Large intestine (tissue), 3 donors: ENCODE results near the gene RPTOR. TPM values are rescaled to one million over a fixed set of nuclear protein-coding genes. Genes with fewer than 3 reads are reported as not detected.
"Not testable (repeated sequence)": the region's sequence is repeated elsewhere in the genome, so short reads cannot be mapped to it uniquely, and the experiment has no call there.

Experiments used
- DNase-seq, 2 donors: peaks; one replicate each; pipeline versions ENCODE4 v3.0.0 to v3.0.0-alpha.2; 2013
- H3K27ac ChIP-seq: one replicate; pipeline ENCODE4 v1.5.1; 2013; ENCODE audit warnings: low read length
- H3K27me3 ChIP-seq: 2 replicates; pipeline ENCODE4 v1.6.1; 2013; ENCODE audit warnings: low read length; ENCODE audit not compliant: control insufficient read depth, insufficient read depth
- H3K36me3 ChIP-seq: 2 replicates; pipeline ENCODE4 v1.6.1; 2013; ENCODE audit warnings: low read length; ENCODE audit not compliant: control insufficient read depth, insufficient read depth
- H3K4me1 ChIP-seq: one replicate; pipeline ENCODE4 v1.6.1; 2013; ENCODE audit warnings: low read length; ENCODE audit not compliant: control insufficient read depth, insufficient read depth
- H3K4me3 ChIP-seq: one replicate; pipeline ENCODE4 v1.5.1; 2013; ENCODE audit warnings: low read length
- H3K9me3 ChIP-seq: one replicate; pipeline ENCODE4 v1.6.1; 2013; ENCODE audit warnings: mild to moderate bottlenecking, low read depth, low read length, moderate library complexity; ENCODE audit not compliant: control insufficient read depth
- WGBS: methylation state at CpG from one replicate; pipeline ENCODE4 v1.1.5; 2013; ENCODE audit warnings: low lambda C conversion rate; ENCODE audit not compliant: insufficient coverage; 5-methylcytosine and 5-hydroxymethylcytosine counted together
- polyA plus RNA-seq: library from polyadenylated mRNA; unstranded; fragments of 120-200 nt; gene quantifications from one replicate; pipeline ENCODE4 v1.2.1, GENCODE V29; 2013

RPTOR gene
- polyA plus RNA-seq, 1 donor = 16.8 TPM

DNA sequence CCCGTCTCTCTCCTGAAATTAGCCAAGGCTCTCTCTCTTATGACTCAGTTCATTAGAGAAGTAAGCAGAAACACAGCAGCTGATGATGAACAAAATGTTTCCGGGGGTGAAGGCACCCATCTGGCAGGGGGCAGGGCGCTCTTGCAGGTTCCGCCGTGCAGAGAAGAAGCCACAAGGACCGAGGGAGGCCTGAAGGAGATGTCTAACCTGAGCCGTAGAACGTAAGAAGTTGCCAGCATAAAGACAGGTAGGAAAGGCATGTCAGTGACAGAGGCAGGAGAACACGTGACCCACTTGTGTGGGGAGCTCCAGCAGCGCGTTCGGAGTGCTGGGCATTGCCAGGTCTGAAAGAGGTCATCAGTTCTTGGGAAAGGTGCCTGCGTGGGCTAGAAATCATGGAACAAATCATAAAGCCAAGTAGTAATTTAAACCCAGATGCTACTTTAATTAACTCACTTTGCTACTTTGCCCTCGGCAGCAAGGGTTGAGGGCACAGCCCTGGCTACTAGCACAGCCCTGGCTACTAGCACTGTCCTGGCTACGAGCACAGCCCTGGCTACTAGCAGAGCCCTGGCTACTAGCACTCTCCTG lies 198.6 kb downstream of the RPTOR start:
- Histone ChIP-seq H3K9me3 (no peaks in the 10 kb centered on the region), H3K4me3 (no peak overlapping the region), H3K27me3 (no peaks in the 10 kb centered on the region), H3K36me3 (peaks cover 4% of the 10 kb centered on the region), H3K27ac (no peak overlapping the region), H3K4me1 (no peaks in the 10 kb centered on the region)
- 96% methylated on average over 5 of the region's 15 CpGs for WGBS
- no peak for DNase-seq

DNA sequence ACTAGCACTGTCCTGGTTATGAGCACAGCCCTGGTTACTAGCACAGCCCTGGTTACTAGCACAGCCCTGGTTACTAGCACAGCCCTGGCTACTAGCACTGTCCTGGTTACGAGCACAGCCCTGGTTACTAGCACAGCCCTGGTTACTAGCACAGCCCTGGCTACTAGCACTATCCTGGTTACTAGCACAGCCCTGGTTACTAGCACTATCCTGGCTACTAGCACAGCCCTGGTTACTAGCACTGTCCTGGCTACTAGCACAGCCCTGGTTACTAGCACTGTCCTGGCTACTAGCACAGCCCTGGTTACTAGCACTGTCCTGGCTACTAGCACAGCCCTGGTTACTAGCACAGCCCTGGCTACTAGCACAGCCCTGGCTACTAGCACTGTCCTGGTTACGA lies 199.3 kb downstream of the RPTOR start:
- H3K9me3 ChIP-seq, H3K27me3 ChIP-seq, H3K4me3 ChIP-seq, DNase-seq, H3K27ac ChIP-seq, H3K4me1 ChIP-seq, H3K36me3 ChIP-seq: not testable (repeated sequence)
- no CpG with 5 or more reads among the region's 2 CpGs for WGBS

DNA sequence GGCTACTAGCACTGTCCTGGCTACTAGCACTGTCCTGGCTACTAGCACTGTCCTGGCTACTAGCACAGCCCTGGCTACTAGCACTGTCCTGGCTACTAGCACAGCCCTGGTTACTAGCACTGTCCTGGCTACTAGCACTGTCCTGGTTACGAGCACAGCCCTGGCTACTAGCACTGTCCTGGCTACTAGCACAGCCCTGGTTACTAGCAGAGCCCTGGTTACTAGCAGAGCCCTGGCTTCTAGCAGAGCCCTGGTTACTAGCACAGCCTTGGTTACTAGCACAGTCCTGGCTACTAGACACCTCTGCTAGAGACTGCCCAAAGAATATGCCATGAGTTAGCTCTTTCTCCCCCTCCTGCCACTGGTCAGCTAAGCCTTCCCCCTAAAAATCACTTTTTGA lies 200.1 kb downstream of the RPTOR start:
- not testable (repeated sequence) for H3K4me1 ChIP-seq, H3K4me3 ChIP-seq, H3K27ac ChIP-seq, DNase-seq, H3K36me3 ChIP-seq, H3K27me3 ChIP-seq, H3K9me3 ChIP-seq
- WGBS = no CpG with 5 or more reads among the region's 1 CpG

DNA sequence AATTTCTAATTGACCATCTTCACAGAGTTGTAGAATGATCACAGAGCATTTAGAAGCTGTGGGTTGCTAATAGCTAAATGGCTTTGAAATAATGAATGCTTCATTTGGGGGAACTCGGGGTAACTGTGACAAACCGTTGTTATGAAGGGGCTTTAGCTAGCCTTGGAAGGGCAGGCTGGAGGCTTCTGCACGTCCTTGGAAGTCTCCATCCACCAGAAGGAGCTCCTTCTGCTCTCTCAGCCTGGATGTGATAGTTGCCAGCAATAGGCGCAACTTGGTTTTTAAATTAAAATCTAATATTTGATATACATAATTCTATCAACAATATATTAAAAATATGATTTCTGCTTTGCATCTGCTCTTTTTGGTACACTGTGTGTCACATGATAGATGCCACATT lies 200.5 kb downstream of the RPTOR start:
- DNase-seq = no peak
- H3K4me1 ChIP-seq = no peaks in the 10 kb centered on the region
- no peaks in the 10 kb centered on the region for H3K9me3 ChIP-seq
- no peak overlapping the region for H3K27ac ChIP-seq
- 100% methylated on average over 2 of the region's 4 CpGs for WGBS
- no peaks in the 10 kb centered on the region for H3K27me3 ChIP-seq
- no peaks in the 10 kb centered on the region for H3K36me3 ChIP-seq
- no peak overlapping the region for H3K4me3 ChIP-seq

DNA sequence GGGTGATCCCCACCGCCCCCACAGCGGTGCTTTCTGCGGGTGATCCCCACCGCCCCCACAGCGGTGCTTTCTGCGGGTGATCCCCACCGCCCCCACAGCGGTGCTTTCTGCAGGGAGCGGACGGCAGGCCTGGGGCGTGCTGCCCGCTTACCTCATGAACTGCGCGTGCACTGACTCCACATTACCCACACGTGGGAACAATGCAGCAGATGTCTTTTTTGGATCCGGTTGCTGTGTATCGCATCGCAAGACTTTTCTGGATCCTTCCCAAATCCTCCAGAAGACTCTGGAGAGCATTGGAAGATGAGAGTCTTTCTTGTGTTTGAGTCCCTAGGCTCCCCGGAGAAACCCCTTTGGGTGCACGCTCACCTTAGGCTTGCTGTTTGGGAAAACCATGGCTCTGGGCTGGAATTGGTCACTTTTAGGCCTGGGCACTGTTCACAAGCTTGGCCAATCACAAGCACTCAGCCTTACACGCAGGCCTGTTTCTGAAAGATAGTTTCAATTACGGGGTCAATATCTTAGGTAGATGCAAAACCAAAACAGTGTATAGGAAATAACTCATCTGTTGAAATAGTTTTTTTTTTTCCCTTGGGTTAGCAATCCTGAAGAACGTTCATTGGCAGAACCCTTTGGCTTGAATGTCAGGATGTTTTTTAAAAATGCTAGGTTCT lies 201.8 kb downstream of the RPTOR start:
- Histone ChIP-seq H3K4me1 (peaks cover 3% of the 10 kb centered on the region), H3K9me3 (no peaks in the 10 kb centered on the region), H3K36me3 (no peaks in the 10 kb centered on the region), H3K4me3 (no peak overlapping the region), H3K27me3 (no peaks in the 10 kb centered on the region), H3K27ac (no peak overlapping the region)
- DNase-seq = no peak
- 90% methylated on average over 2 of the region's 23 CpGs for WGBS

DNA sequence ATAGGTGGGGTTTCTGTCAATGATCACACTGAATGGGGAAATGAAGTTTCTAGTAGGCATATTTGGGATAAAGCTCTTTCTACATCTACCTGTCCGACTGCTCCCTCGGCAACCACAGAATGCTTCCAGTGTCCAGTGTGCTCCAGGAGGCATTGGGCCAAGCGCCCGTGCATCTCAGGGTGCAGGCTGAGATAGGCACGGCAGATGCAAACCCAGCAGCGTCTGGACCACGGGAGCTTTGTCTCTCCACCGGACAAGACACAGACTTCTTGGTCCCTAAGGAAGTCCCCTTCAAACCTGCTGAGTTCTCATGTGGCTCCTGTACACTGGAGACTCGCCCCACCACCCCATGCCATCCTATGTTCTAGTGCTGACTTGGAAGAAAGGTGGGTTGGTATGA lies 202.8 kb downstream of the RPTOR start:
- Histone ChIP-seq H3K27me3 (no peaks in the 10 kb centered on the region), H3K36me3 (no peaks in the 10 kb centered on the region), H3K4me3 (no peak overlapping the region), H3K4me1 (peaks cover 3% of the 10 kb centered on the region), H3K27ac (no peak overlapping the region), H3K9me3 (no peaks in the 10 kb centered on the region)
- DNase-seq = no peak
- no CpG with 5 or more reads among the region's 9 CpGs for WGBS

DNA sequence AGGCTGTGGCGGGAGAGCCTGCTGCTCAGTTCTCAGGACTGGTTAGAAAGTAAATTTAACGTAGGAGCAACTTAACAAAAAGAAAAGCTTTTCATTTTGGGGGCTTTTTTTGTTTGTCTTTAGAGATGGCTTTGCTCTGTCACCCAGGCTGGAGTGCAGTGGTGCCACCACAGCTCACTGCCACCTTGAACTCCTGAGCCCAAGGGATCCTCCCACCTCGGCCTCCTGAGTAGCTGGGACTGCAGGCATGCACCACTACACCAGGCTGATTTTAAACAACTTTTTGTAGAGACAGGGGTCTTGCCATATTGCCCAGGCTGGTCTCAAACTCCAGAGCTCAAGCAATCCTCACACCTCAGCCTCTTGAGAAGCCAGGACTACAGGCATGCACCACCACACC lies 205.0 kb downstream of the RPTOR start:
- DNase-seq = no peak
- Histone ChIP-seq H3K27ac (no peak overlapping the region), H3K9me3 (no peaks in the 10 kb centered on the region), H3K4me1 (peaks cover 3% of the 10 kb centered on the region), H3K4me3 (no peak overlapping the region), H3K27me3 (no peaks in the 10 kb centered on the region), H3K36me3 (peaks cover 6% of the 10 kb centered on the region)
- WGBS = no CpG with 5 or more reads among the region's 3 CpGs

DNA sequence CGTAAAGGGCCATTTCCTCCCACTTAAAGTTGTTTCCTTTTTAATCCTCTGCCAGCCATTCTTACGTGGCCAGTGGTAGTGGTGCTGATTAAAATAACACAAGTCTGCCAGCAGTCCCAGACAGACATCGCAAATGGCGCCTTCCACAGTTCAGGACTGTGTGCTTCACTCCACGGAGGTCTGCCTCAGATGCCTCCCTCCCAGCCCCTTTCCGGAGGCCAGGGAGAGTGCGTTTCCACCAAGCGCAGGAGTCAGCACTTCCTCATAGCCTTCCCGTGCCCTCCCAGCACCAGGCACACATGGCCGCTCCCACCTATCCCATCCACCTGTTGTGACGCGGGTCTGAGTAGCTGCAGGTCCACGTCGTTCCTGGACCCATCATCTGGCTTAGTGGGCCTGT lies 205.6 kb downstream of the RPTOR start:
- H3K27me3 ChIP-seq = no peaks in the 10 kb centered on the region
- no peak for DNase-seq
- no peaks in the 10 kb centered on the region for H3K9me3 ChIP-seq
- H3K4me3 ChIP-seq = no peak overlapping the region
- H3K27ac ChIP-seq = no peak overlapping the region
- no CpG with 5 or more reads among the region's 14 CpGs for WGBS
- H3K4me1 ChIP-seq = peaks cover 3% of the 10 kb centered on the region
- peaks cover 12% of the 10 kb centered on the region for H3K36me3 ChIP-seq

DNA sequence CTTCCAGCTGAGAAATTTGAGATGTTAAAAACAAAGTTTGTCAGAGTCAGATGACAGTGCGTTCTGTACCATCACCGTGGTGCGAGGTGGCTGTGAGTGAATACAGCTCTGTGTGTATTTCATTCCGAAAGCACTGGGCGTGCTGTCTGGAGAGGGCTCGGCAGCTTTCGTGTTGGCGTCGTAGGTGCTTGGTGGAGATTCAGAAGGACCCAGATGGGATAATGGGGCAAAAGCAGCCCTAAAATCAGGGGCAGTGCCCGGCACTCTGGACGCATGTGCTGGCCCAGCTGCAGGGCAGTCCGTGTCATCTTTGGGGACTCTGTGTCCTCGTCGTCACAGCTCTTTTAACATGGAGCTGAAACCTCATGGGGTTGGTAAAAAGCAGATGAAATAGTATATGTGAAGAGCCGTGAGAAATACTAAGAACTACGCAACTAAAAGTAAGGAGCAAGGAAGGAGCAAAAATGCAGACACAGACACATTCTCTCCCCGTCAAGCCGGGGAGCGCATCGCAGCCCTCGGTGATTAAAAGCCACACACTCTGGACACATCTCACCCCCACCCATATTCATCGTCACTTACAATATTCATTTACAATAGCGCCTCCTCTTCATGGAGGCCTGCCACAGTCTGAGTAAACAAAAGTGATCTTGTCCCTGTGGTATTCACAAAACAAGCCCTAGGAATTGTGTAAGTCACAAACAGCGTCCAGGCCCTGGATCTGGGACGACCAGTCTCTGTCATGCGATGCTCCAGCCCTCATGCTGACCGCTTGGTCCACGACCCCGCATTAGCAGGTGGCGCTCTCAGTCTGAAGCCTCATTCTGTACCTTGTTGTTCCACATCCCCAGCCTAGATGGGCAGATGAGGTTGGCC lies 206.7 kb downstream of the RPTOR start:
- WGBS = 94% methylated on average over 3 of the region's 30 CpGs
- DNase-seq = no peak
- no peak overlapping the region for H3K27ac ChIP-seq
- H3K4me3 ChIP-seq = no peak overlapping the region
- peaks cover 12% of the 10 kb centered on the region for H3K36me3 ChIP-seq
- no peaks in the 10 kb centered on the region for H3K9me3 ChIP-seq
- H3K4me1 ChIP-seq = peaks cover 3% of the 10 kb centered on the region
- H3K27me3 ChIP-seq = no peaks in the 10 kb centered on the region

DNA sequence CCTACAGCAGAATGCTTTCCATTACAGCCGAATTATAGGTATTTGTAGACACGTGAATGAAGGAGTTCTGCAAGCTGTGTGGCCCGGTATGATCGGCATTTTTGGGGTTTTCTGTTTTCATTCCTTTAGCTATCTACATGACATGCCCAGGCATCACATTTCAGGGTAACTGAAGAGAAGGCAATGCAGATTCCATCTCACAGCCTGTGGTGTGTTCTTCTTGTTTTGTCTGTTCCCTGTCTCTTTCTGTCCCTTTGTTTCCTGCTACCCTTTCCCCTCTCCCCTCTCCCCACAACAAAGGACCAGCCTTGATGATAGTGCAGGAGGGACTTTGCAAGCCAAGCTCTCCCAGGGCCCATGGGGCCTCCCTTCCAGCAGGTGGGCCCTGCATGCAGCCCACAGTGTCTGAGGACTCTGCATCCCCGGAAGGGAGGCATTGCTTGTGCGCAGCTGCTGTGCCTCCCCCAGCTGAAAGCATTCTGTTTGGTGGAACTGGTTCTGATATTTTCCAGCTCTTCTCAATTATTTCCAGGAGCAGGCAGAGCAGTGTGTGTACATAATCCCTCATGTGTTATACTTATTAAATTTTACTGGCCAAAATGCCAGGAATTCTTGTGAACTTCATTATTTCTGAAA lies 207.4 kb downstream of the RPTOR start:
- no peak overlapping the region for H3K4me3 ChIP-seq

More for the DNA sequence above, 207.4 kb downstream of the RPTOR start:
- WGBS = no CpG with 5 or more reads among the region's 6 CpGs
- Histone ChIP-seq H3K4me1 (peaks cover 3% of the 10 kb centered on the region), H3K27ac (no peak overlapping the region), H3K9me3 (no peaks in the 10 kb centered on the region), H3K36me3 (peaks cover 12% of the 10 kb centered on the region), H3K27me3 (no peaks in the 10 kb centered on the region)
- DNase-seq = no peak
